Mesenchymal stem cell (in vitro differentiated cells and primary cell): ENCODE results near the gene FAM234B.
A peak's percentile ranks its signal among the peaks of the same experiment; 100 is the strongest.

Experiments
- DNase-seq: peaks from one replicate; pipeline ENCODE4 v3.0.0-alpha.2; 2013
- H2AFZ ChIP-seq: one replicate; pipeline ENCODE4 v1.6.1; 2013; ENCODE audit warnings: low read depth, mild to moderate bottlenecking, control low read depth, inconsistent platforms, low read length, moderate library complexity
- H2AK5ac ChIP-seq: 2 replicates; pipeline ENCODE4 v1.6.1; 2013; ENCODE audit warnings: low read length, moderate library complexity, mild to moderate bottlenecking, inconsistent platforms; ENCODE audit not compliant: severe bottlenecking
- H2BK120ac ChIP-seq: one replicate; pipeline ENCODE4 v1.6.1; 2013; ENCODE audit warnings: low read depth, mild to moderate bottlenecking, inconsistent platforms, low read length, moderate library complexity
- H2BK12ac ChIP-seq, 2 experiments: one replicate each; pipeline ENCODE4 v1.6.1; 2013; ENCODE audit warnings: inconsistent platforms in 2 of 2, low read length in 2 of 2, mild to moderate bottlenecking in 2 of 2, moderate library complexity in 2 of 2, control low read depth in 1 of 2
- H2BK15ac ChIP-seq: one replicate; pipeline ENCODE4 v1.6.1; 2013; ENCODE audit warnings: mild to moderate bottlenecking, low read depth, inconsistent platforms; ENCODE audit not compliant: poor library complexity, severe bottlenecking
- H2BK5ac ChIP-seq: 2 replicates; pipeline ENCODE4 v1.6.1; 2013; ENCODE audit warnings: low read depth, mild to moderate bottlenecking, low read length, control low read depth, inconsistent platforms; ENCODE audit not compliant: poor library complexity, severe bottlenecking
- H3K14ac ChIP-seq, 2 experiments: one replicate each; pipeline ENCODE4 v1.6.1; 2013; ENCODE audit warnings: inconsistent platforms in 2 of 2, low read length in 2 of 2, control low read depth in 1 of 2, mild to moderate bottlenecking in 1 of 2, moderate library complexity in 1 of 2
- H3K18ac ChIP-seq, 2 experiments: one replicate each; pipeline ENCODE4 v1.6.1; 2013; ENCODE audit warnings: inconsistent platforms in 2 of 2, low read length in 2 of 2, control low read depth in 1 of 2, low read depth in 1 of 2, mild to moderate bottlenecking in 1 of 2
- H3K23ac ChIP-seq, 2 experiments: one replicate each; pipeline ENCODE4 v1.6.1; 2013; ENCODE audit warnings: inconsistent platforms in 2 of 2, low read length in 2 of 2, mild to moderate bottlenecking in 2 of 2, moderate library complexity in 2 of 2, control low read depth in 1 of 2
- H3K27ac ChIP-seq: 2 replicates; pipeline ENCODE4 v1.5.1; 2013; ENCODE audit warnings: mild to moderate bottlenecking, moderate library complexity, low read length, control low read depth, inconsistent platforms; ENCODE audit not compliant: poor library complexity, severe bottlenecking
- H3K27me3 ChIP-seq, 2 experiments: 2 replicates each; pipeline versions ENCODE4 v1.6.1 to v1.7.0; 2013; ENCODE audit warnings: low read length in 2 of 2, mild to moderate bottlenecking in 2 of 2, moderate library complexity in 2 of 2, control low read depth in 1 of 2, inconsistent platforms in 1 of 2; ENCODE audit not compliant: control insufficient read depth in 1 of 2, insufficient read depth in 1 of 2
- H3K36me3 ChIP-seq, 2 experiments: 2 replicates each; pipeline versions ENCODE4 v1.6.1 to v1.7.0; 2013; ENCODE audit warnings: low read length in 2 of 2, control low read depth in 1 of 2, inconsistent platforms in 1 of 2, low read depth in 1 of 2, mild to moderate bottlenecking in 1 of 2; ENCODE audit not compliant: insufficient read depth in 2 of 2, control insufficient read depth in 1 of 2
- H3K4ac ChIP-seq, 2 experiments: one replicate each; pipeline ENCODE4 v1.6.1; 2013; ENCODE audit warnings: inconsistent platforms in 2 of 2, low read length in 2 of 2, mild to moderate bottlenecking in 2 of 2, moderate library complexity in 2 of 2, control low read depth in 1 of 2, low read depth in 1 of 2
- H3K4me1 ChIP-seq: 2 replicates; pipeline ENCODE4 v1.6.1; 2013; ENCODE audit warnings: low read depth, low read length, control low read depth; ENCODE audit not compliant: control insufficient read depth, insufficient read depth
- H3K4me2 ChIP-seq: 2 replicates; pipeline ENCODE4 v1.6.1; 2013; ENCODE audit warnings: low read length, mild to moderate bottlenecking, inconsistent platforms; ENCODE audit not compliant: poor library complexity, severe bottlenecking
- H3K4me3 ChIP-seq, 2 experiments: 2 replicates each; pipeline versions ENCODE4 v1.5.1 to v1.7.0; 2013; ENCODE audit warnings: low read length in 2 of 2, mild to moderate bottlenecking in 2 of 2, control low read depth in 1 of 2, low read depth in 1 of 2; ENCODE audit not compliant: insufficient read depth in 1 of 2
- H3K79me1 ChIP-seq: replicated peaks from 2 replicates; pipeline ENCODE4 v1.6.1; 2013; ENCODE audit warnings: mild to moderate bottlenecking, control low read depth, low read length, inconsistent platforms; ENCODE audit not compliant: poor library complexity, severe bottlenecking
- H3K9ac ChIP-seq: 2 replicates; pipeline ENCODE4 v1.7.0; 2013; ENCODE audit warnings: mild to moderate bottlenecking, low read length, moderate library complexity
- H3K9me3 ChIP-seq: 2 replicates; pipeline ENCODE4 v1.7.0; 2013; ENCODE audit warnings: mild to moderate bottlenecking, low read length; ENCODE audit not compliant: control insufficient read depth
- H4K8ac ChIP-seq: one replicate; pipeline ENCODE4 v1.6.1; 2013; ENCODE audit warnings: inconsistent platforms, mild to moderate bottlenecking, low read length, moderate library complexity
- H4K91ac ChIP-seq: one replicate; pipeline ENCODE4 v1.6.1; 2013; ENCODE audit warnings: mild to moderate bottlenecking, low read length, inconsistent platforms
- WGBS: methylation state at CpG from one replicate; pipeline ENCODE4 v1.1.7; 2013; ENCODE audit warnings: mixed read lengths; 5-methylcytosine and 5-hydroxymethylcytosine counted together

The FAM234B gene

DNA sequence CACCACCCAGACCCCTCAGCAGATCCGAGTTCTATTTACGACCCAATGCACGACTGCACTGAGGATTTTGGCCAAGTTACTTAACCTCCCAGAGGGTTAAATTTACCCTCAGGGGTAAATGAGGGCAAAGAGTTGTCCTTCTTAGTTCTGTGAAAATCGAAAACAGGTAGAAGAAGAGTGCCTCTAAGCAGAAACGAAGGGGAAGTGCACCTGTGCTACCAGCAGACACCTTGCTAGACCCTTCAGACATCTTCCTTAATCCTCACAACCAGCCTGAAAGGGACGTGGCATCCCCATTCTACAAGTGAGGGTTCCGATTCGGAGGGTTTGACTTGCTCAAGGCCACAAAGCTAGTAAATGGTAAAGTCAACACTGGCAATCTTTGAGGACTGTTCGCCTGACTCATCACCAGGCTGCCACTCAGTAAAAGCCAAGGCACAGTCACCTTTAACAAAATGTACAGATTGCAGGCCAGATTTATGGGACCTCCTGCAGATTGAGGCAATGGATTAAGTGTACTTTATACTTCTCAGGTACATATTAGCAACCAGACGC is 57.7 kb downstream of the FAM234B start:
- Histone ChIP-seq H2BK15ac (peak overlapping the region; percentile 99), H4K91ac (peak overlapping the region; percentile 99), H3K4me1 (peaks cover 11% of the 10 kb centered on the region), H3K14ac (peak overlapping the region; percentile 43 to 96), H4K8ac (peak overlapping the region; percentile 99), H2BK120ac (peak overlapping the region; percentile 93), H3K9ac (peak overlapping the region; percentile 95), H2AK5ac (peak overlapping the region; percentile 14), H3K23ac (peak overlapping the region in 1 of 2 experiments; percentile 95), H3K4me2 (peak overlapping the region; percentile 87), H2BK12ac (peak overlapping the region; percentile 97 to 99), H3K79me1 (no peaks in the 10 kb centered on the region), H3K4me3 (peak overlapping the region in 1 of 2 experiments; percentile 66), H3K27me3 (no peaks in the 10 kb centered on the region), H2AFZ (peak overlapping the region; percentile 90), H3K18ac (peak overlapping the region; percentile 100), H3K4ac (peak overlapping the region; percentile 96 to 100), H3K27ac (peak overlapping the region; percentile 51), H3K36me3 (no peaks in the 10 kb centered on the region), H3K9me3 (no peaks in the 10 kb centered on the region), H2BK5ac (no peak overlapping the region)
- peak; percentile 74 for DNase-seq
- 56% methylated on average over 7 of the region's 10 CpGs for WGBS

- peak; percentile 69 for DNase-seq
- peak overlapping the region; percentile 79 to 91 for H2BK12ac ChIP-seq
- no peaks in the 10 kb centered on the region for H3K36me3 ChIP-seq
- H3K4me1 ChIP-seq: peaks cover 11% of the 10 kb centered on the region
- H3K4me3 ChIP-seq: peak overlapping the region in 1 of 2 experiments; percentile 50
- H3K27me3 ChIP-seq: no peaks in the 10 kb centered on the region
- peak overlapping the region; percentile 86 to 88 for H3K18ac ChIP-seq
- no peak overlapping the region for H2AK5ac ChIP-seq
- H3K14ac ChIP-seq: no peak overlapping the region
- H2AFZ ChIP-seq: no peak overlapping the region
- no peaks in the 10 kb centered on the region for H3K79me1 ChIP-seq
- H3K27ac ChIP-seq: peak overlapping the region; percentile 9
- H4K91ac ChIP-seq: peak overlapping the region; percentile 84
- no peak overlapping the region for H2BK5ac ChIP-seq
- H2BK15ac ChIP-seq: peak overlapping the region; percentile 46
- WGBS: 71% methylated on average over 6 of the region's 7 CpGs
- H3K23ac ChIP-seq: no peak overlapping the region
- peak overlapping the region; percentile 93 for H2BK120ac ChIP-seq
- H3K9ac ChIP-seq: peak overlapping the region; percentile 95
- peak overlapping the region; percentile 59 for H4K8ac ChIP-seq
- peak overlapping the region in 1 of 2 experiments; percentile 58 for H3K4ac ChIP-seq
- H3K9me3 ChIP-seq: no peaks in the 10 kb centered on the region
- H3K4me2 ChIP-seq: no peak overlapping the region
These were observed 58.4 kb downstream of the FAM234B start for GRCh38 chr12:13102461-13103195.

- Histone ChIP-seq H2BK15ac (peak within 1 kb of the TSS; percentile 46), H3K27me3 (no peaks in the 10 kb centered on the region), H2AFZ (no peak within 1 kb of the TSS), H3K4me1 (peaks cover 11% of the 10 kb centered on the region), H2BK12ac (peak within 1 kb of the TSS; percentile 79 to 91), H2AK5ac (peak within 1 kb of the TSS; percentile 65), H3K36me3 (no peaks in the 10 kb centered on the region), H3K27ac (peak within 1 kb of the TSS; percentile 9), H3K9me3 (peaks cover 3% of the 10 kb centered on the region), H3K9ac (peak within 1 kb of the TSS; percentile 95), H3K23ac (no peak within 1 kb of the TSS), H3K14ac (peak within 1 kb of the TSS in 1 of 2 experiments; percentile 64), H4K91ac (peak within 1 kb of the TSS; percentile 84), H2BK5ac (no peak within 1 kb of the TSS), H3K18ac (peak within 1 kb of the TSS; percentile 86 to 88), H3K4me2 (no peak within 1 kb of the TSS), H4K8ac (peak within 1 kb of the TSS; percentile 59), H2BK120ac (peak within 1 kb of the TSS; percentile 59), H3K4ac (peak within 1 kb of the TSS; percentile 58 to 76), H3K79me1 (no peaks in the 10 kb centered on the region), H3K4me3 (peak within 1 kb of the TSS in 1 of 2 experiments; percentile 50)
- peak; percentile 30 for DNase-seq
- 92% methylated on average over 8 of the region's 8 CpGs for WGBS
These were observed 59.3 kb downstream of the FAM234B start, which contains the start of gene GSG1 for GRCh38 chr12:13103391-13104033. Gene GSG1, minus strand, starts transcription at chr12:13103667. Its CDS starts 155 bp downstream, at chr12:13103512.

GRCh38 chr12:13104409-13104808 is 60.2 kb downstream of the FAM234B start:
- WGBS: no CpG with 5 or more reads among the region's 3 CpGs
- H3K36me3 ChIP-seq: no peaks in the 10 kb centered on the region
- H2AFZ ChIP-seq: no peak overlapping the region
- no peak overlapping the region for H3K14ac ChIP-seq
- peaks cover 9% of the 10 kb centered on the region for H3K4me1 ChIP-seq
- peaks cover 4% of the 10 kb centered on the region for H3K9me3 ChIP-seq
- H4K91ac ChIP-seq: peak overlapping the region; percentile 67
- H3K9ac ChIP-seq: no peak overlapping the region
- peak overlapping the region in 1 of 2 experiments; percentile 75 for H2BK12ac ChIP-seq
- H3K27me3 ChIP-seq: no peaks in the 10 kb centered on the region
- H3K18ac ChIP-seq: no peak overlapping the region
- H3K23ac ChIP-seq: no peak overlapping the region
- H2BK5ac ChIP-seq: no peak overlapping the region
- H2BK15ac ChIP-seq: no peak overlapping the region
- no peaks in the 10 kb centered on the region for H3K79me1 ChIP-seq
- H2BK120ac ChIP-seq: peak overlapping the region; percentile 59
- H3K4me3 ChIP-seq: no peak overlapping the region
- H3K4ac ChIP-seq: no peak overlapping the region
- peak overlapping the region; percentile 23 for H4K8ac ChIP-seq
- no peak overlapping the region for H3K4me2 ChIP-seq
- no peak for DNase-seq
- H2AK5ac ChIP-seq: no peak overlapping the region
- H3K27ac ChIP-seq: no peak overlapping the region
